Raji (cell line): ENCODE data around the gene KLHL7.

ENCODE experiments used
- POLR2A ChIP-seq: IDR thresholded peaks from 2 replicates; pipeline ENCODE4 v1.6.1; 2011; ENCODE audit warnings: low read depth, low read length, control low read depth; ENCODE audit not compliant: insufficient read depth

KLHL7 gene

DNA sequence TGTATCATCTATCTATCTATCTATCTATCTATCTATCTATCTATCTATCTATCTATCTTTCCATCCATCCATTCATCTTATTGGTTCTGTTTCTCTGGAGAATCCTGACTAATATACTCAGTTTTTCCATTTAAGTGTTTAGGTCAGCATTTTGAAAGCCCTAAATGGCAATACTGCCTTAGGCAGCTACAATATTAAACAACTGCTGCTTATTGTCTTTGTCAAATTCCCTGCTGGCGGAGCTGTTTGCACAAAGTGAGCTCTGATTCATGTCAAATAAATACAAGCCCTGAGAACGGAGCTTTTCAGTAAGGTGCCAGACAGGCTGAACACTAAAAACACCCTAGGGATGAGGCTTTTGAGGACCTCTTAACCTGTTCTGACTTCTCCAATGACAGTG, 7.1 kb upstream of the KLHL7 start:
- TF ChIP-seq POLR2A = no peak

DNA sequence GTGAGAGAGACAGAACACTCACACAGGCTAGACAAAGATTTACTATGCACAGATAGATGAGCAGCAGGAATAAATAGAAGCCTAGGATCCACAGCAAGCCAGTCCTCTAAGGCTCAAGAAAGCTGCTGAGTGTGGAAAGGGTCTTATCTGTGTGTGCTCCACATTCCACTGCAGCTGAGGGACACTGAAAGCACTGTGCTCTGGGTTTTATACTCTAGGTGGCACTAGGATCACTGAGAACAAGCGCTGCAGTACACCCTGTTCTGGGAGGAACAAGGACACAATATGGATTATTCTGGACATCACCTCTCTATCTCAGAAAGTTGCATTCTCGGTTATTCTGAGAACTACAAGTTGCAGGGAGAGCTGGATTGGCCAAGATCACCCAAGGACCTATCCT, 4.9 kb upstream of the KLHL7 start:
- TF ChIP-seq POLR2A = no peak

DNA sequence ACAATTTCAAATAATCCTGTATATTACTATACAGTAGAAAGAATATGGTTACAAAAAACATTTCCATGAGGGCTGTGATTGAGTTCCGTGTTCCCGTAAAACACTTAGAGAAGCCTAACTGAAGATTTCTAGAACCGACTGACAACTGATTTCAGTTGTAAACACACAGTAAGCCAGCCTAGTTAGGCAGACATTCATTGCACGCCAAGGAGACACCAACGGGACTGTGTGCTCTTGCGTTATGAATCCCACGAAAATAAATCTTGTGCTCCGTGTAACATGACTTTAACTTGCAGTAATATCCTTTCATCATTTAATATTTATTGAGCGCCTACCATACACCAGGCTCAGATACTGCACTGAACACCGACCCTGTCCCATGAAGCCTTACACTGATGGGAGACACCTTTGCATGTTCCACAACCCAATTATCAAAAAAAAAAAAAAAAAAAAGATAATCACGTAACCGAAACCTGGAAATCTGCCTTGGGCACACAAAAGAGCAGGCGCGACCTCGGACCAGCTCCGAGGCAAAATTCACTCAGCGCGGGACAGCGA, 420 bp upstream of the KLHL7 start:
- TF ChIP-seq POLR2A = no peak

DNA sequence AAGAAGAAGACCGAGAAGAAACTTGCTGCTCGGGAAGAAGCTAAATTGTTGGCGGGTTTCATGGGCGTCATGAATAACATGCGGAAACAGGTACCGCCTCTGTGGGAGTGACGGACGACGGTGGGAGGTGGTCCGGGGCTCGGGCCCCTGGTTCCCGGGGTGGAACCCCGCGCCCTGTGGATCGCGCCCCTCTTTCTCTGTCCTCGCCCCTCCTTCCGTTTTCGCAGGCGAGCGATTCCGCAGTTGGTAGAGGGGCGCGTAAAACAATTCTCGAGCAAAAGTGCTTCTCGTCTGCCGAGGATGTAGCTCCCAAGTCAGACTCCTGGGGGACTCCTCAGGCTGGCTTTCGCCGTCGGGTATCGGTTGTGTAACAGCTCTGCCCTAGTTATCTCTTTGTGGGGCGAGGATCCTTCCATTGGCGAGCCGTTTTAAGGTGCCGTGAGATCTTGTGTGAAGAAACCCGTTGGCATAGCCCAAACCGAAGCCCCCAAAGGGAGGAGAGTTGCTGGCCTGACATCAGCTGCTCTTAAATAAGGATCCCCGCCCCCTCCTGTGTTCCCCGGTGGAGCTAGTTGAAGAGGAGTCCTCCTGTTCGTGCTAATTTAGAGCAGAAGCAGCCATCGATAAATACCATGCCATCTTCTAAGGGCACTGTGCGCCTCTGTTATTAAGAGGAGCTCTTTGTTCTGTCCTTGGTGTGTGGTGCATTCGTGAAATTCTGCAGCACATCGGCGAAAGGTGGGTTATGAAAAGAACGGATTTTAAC, 655 bp downstream of the KLHL7 start:
- TF ChIP-seq POLR2A = no peak

DNA sequence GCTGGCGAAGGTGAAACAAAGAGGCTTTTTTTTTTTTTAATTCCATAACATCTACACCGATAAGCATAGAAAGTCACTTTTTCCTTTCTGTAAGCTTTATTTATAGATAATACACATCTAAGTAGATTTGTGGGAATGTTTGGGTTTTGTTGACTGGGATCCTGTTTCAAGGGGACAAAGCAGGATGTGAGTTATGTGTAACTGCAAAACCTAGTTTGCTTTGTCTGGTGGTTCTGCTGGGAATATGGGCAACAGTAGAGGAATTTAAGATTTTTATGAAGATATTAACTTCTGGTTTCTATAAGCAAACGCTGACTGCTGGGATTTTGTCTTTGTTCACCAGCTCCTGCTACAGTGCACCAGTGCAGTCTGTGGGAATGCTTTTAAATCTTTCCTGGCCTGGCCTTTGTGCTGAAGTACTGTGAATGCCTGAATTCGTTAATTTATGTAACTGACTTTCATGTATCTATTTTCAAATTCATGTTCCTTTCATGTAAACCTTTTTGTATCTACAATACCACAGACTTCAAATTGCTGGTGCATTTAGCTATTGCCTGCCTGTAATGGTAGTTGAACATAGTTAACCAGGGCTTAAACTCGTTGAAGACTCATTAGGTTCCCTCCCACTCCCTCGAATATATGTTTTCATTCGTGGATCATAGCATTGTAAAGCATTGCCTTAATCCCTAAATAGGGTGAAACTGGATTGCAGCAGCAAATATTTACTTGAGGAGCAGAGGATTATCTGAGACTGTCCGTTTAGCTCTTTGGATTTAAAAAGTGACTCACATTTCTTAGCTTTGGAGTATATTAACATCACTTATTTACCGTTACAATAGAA, 1.5 kb downstream of the KLHL7 start:
- no peak for TF ChIP-seq POLR2A

DNA sequence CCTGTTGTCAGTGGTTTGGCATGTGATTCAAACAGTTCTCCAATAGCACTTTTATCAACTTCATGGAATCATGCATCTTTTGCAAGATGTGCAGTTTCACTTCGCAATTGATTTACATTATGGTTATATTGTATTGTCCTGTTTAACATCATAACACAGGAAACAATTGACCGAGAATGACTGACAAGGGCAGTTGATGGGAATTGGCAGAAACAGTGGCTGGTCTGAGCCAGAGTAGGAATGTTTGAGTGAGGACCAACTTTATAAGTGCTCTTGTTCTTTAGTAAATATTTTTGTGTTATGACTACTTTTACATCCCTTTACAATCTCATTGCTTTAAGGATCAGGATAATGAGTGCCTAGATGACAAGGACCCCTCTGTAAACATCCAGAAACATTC, 2.2 kb downstream of the KLHL7 start:
- no peak for TF ChIP-seq POLR2A

DNA sequence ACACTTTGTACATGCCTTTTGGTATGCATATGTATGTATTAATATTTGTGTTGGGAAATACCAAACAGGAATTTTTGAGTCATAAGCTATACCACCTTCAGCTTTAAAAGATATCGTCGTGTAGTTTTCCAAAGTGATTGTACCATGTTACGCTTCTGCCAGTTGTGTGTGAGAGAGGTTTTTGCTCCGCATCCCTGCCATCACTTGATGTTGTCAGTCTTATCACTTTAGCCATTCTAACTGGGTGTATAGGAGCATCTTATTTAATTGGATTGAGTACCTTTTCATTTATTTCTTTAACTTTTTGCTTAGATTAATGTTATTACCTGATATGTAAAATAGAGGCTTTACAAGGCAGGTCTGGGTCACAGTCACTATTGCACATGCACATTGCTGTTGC, 3.4 kb downstream of the KLHL7 start:
- TF ChIP-seq POLR2A = no peak

DNA sequence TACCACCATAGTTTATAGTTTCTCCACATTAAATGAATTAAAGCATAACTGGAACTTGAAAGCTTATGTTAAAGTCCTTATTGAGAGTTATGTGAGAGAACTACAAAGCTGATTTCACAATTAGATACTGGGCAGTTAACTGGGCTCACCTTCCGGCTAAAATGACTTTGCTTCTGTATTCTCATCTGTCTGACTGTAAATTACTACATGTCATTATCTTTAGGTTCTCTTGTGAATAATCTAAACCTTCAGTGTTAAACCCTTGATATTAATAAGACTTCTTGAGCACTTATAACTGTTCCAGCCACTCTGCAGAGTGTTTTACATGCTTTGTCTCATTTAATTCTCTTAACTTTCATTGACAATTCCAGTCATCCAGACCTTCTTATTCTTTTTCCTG, 3.9 kb downstream of the KLHL7 start:
- no peak for TF ChIP-seq POLR2A

DNA sequence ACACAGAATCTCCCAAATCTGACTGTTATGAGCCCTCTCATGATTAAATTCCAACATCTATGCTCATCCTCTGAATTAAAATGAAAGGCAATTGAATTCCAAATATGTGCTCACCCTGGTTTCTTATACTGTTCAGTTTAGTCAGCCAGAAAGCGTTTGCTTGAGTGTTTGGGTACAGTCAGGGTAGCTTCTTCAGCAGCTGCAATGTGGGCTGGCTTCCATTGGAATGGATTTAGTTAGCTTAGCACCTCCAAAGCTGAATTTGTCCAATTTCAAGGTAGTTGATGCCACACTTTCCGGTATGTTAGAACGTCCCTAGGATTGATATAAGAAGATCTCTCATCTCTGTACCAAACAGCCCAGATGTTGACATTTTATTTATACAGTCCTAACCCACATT, 9.3 kb downstream of the KLHL7 start:
- no peak for TF ChIP-seq POLR2A

DNA sequence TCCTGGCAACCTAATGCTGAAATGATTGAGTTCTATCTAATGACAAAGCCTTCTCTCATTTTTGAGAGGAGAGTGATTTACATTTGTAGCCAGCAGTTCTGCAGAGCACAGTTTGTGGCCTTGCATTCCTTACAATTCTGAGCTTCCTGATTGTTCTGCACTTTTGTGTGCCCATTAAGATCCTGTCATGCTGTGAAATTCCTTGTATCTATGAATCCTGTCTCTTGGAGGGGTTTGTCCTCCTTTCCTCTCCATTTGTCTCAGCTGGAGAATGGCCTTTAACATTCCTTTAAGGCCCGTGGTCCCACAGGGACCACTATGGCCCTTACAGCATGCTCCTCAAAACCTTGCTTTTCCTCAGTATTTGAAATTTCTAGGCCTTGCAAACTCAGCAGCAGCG, 10.4 kb downstream of the KLHL7 start:
- TF ChIP-seq POLR2A = no peak

DNA sequence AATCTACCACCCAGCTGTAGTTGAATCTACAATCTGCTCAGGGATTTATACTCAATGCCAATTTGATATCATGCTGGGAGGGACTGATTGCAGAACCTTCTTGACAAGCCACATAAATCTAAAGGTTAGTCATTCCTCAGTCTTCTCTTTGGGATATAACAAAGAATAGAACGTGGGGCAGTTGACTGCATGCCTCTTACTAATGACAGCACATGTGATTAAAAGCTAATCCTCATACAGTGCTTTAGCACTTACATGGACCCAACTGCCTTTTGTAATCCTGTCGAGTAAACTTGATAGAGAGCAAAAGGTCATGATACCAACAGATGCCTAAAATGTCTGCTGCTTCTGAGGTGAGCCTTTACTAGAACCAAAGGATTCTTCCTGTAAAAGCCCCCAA, 12.3 kb downstream of the KLHL7 start:
- no peak for TF ChIP-seq POLR2A

DNA sequence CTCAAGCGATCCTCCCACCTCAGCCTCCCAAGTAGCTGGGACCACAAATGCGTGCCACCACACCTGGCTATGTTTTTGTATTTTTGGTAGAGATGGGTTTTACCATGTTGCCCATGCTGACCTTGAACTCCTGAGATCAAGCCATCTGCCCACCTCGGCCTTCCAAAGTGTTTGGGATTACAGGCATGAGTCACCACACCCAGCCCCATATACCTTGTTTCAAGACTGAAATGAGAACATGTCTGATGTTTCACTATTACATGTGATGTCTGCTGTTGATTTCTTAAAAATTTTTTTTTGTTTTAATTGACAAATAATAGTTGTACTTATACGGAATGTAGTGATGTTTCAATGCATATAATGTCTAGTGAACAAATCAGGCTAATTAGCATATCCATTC, 14.5 kb downstream of the KLHL7 start:
- no peak for TF ChIP-seq POLR2A

DNA sequence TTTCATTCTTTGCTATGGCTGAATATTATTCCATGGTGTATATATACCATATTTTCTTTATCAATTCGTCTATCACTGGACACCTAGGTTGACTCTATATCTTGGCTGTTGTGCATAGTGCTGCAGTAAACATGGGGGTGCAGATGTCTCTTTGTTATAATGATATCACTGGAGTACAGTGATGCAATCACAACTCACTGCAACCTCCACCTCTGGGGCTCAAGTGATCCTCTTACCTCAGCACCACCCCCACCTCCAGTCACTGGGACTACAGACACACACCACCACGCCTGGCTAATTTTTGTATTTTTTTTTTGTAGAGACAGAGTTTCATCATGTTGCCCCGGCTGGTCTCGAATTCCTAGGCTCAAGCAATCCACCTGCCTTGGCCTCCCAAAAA, 15.6 kb downstream of the KLHL7 start:
- TF ChIP-seq POLR2A = no peak

DNA sequence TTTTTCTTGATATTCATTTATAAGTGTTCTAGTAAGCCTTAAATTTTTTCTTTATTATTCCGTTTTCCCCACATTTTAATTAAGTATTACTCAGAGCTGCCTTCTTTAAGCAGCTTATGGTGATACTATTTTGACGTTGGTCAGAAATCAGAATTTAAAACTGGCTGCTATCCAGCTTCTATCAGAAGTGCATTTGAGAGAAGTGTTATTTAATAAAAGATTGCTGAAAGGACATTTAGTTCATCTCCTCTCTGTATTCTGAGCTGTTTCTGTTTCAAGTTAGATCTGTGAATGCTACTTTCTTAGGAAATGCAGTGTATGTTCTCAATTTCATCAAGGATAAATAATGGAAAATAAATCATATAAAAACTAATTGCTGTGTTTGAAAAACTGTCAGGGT, 17.4 kb downstream of the KLHL7 start:
- TF ChIP-seq POLR2A = no peak

DNA sequence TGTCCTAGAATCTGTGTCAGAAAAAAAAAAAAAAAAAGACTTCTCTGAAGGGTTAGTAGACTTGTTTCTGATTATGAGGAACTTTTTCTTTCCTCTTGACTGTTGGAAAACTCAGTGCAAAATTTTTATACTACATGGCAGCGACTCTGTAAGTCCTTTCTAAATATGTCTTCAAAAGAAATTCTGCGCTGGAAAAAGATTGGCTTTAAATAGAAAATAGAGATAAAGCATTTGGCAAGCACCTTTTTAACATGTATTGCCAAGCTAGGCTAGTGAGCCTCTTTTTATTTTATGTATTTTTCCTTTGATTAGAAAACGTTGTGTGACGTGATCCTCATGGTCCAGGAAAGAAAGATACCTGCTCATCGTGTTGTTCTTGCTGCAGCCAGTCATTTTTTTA, 17.9 kb downstream of the KLHL7 start:
- TF ChIP-seq POLR2A = no peak

DNA sequence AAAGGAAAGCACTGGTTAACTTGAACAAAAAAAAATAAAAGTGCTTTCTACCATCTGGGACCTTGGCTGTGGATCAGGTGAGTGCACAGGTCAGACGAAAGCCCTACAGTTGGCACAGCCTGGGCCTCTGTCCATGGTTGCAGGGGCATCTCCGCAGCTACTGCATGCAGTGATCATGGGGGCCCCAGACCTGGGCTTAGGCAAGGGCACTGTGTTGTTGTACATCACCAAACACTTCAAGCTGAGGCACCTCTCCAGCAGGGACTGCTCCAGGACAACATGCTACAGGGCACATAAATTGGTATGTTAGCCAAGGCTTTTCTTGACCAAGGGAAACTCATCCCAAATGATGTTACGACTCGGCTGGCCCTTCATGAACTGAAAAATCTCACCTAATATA, 23.5 kb downstream of the KLHL7 start:
- no peak for TF ChIP-seq POLR2A
